Measurements from ENCODE around the gene CCT5.
"Not testable (repeated sequence)": the region's sequence is repeated elsewhere in the genome, so short reads cannot be mapped to it uniquely, and the experiment has no call there.

The CCT5 gene

GRCh38 chr5:10310066-10310779, 60.1 kb downstream of the CCT5 start:
- POLR2A ChIA-PET = interaction anchor here (1.0 kb wide), 1 partner anchor 43 kb away, joined by 3 read pairs; the partner anchor contains the start of gene MARCHF6

GRCh38 chr5:10310835-10311570, 60.9 kb downstream of the CCT5 start:
- not testable (repeated sequence) for H3K4me3 ChIP-seq (ENCODE audit: low read depth, low read length); DNase-seq (ENCODE audit: low read depth, low spot score)
- CTCF ChIA-PET = interaction anchor here (4.3 kb wide), 1 partner anchor 27 kb away, joined by 22 read pairs; no protein-coding TSS in a partner anchor
- POLR2A ChIA-PET = interaction anchor here (1.0 kb wide), 1 partner anchor 42 kb away, joined by 3 read pairs; the partner anchor contains the start of gene MARCHF6

More at GRCh38 chr5:10310066-10310779, 60.1 kb downstream of the CCT5 start:
- TF ChIP-seq, protein P1, sequence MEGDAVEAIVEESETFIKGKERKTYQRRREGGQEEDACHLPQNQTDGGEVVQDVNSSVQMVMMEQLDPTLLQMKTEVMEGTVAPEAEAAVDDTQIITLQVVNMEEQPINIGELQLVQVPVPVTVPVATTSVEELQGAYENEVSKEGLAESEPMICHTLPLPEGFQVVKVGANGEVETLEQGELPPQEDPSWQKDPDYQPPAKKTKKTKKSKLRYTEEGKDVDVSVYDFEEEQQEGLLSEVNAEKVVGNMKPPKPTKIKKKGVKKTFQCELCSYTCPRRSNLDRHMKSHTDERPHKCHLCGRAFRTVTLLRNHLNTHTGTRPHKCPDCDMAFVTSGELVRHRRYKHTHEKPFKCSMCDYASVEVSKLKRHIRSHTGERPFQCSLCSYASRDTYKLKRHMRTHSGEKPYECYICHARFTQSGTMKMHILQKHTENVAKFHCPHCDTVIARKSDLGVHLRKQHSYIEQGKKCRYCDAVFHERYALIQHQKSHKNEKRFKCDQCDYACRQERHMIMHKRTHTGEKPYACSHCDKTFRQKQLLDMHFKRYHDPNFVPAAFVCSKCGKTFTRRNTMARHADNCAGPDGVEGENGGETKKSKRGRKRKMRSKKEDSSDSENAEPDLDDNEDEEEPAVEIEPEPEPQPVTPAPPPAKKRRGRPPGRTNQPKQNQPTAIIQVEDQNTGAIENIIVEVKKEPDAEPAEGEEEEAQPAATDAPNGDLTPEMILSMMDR (IDR thresholded peaks at IDR 0.05; ENCODE audit: insufficient read depth, low read length, missing control alignments) = no peak
- no peak for DNase-seq (ENCODE audit: low read depth, low spot score)
- CTCF ChIA-PET = interaction anchor here (1.7 to 4.3 kb wide), 2 partner anchors 20 to 26 kb away, joined by 5 to 22 read pairs; no protein-coding TSS in a partner anchor
- H3K4me3 ChIP-seq (ENCODE audit: low read depth, low read length) = no peak overlapping the region

DNA sequence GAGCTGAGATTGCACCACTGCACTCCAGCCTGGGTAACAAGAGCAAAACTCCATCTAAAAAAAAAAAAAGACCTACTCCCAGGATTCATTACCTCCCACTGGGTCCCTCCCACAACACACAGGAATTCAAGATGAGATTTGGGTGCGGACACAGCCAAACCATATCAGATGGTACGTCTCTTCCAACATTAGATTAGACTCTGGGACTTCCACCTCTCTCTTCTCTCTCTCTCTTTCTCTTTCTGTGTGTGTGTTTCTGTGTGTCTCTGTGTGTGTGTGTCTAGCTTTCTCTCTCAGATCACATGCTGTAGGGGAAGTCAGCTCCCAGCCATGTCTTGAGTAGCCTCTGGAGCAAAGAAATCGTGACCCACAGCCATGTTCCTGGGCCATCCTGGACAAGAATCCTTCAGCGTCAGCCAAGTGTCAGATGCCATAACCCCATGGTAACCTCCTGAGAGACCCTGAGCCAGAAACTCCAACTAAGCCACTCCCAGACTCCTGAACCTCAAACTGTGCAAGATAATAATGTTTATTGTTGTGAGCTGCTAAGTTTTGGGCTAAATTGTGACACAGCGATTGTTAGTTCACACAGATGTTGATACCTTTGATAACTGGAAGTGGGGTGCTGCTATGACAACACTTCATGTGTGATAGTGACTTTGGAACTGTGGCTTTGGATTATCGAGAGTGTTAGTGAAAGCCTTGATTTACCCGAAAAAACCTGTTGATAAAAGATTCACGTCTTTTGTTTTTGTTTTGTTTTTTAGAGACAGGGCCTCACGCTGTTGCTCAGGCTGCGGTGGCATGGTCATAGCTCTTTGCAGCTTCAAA, 61.7 kb downstream of the CCT5 start:
- CTCF ChIA-PET = interaction anchor here (4.3 kb wide), 1 partner anchor 28 kb away, joined by 22 read pairs; no protein-coding TSS in a partner anchor
- H3K4me3 ChIP-seq (ENCODE audit: low read depth, low read length) = no peak overlapping the region
- no peak for DNase-seq (ENCODE audit: low read depth, low spot score)
- TF ChIP-seq, protein P1 (IDR thresholded peaks at IDR 0.05; ENCODE audit: insufficient read depth, low read length, missing control alignments) = no peak
- POLR2A ChIA-PET = no interaction called here

- TF ChIP-seq, protein P1 (IDR thresholded peaks at IDR 0.05; ENCODE audit: insufficient read depth, low read length, missing control alignments) = no peak
- ChIA-PET POLR2A (no interaction called here), CTCF (interaction anchor here (3.2 kb wide), 1 partner anchor 31 kb away, joined by 10 read pairs; no protein-coding TSS in a partner anchor)
- no peak for DNase-seq (ENCODE audit: low read depth, low spot score)
- no peak overlapping the region for H3K4me3 ChIP-seq (ENCODE audit: low read depth, low read length)
Measured at GRCh38 chr5:10315201-10315600, 65.1 kb downstream of the CCT5 start.
